NCI-H187 (cell line): ENCODE measurements around the gene LPP.

Experiments used
- DNase-seq, 2 experiments: peaks; one replicate each; lab custom pipeline; 2025; lab: John Stamatoyannopoulos, UW

The LPP gene

DNA sequence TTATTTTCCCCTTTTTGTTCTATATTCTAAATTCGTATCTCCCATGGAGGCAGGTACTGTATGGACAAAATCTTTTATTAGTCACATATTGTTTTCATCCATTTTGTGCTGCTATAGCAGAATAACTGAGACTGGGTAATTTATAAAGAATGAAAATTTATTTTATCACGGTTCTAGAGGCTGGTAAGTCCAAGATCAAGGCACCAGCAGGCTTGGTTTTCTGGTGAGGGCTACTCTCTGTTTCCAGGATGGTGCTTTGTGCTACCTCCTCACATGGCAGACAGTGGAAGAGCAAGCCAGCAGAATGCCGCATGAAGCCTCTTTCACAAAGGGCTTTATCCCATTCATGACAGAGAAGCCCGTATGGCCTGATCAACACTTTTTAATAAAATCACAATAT lies 595.9 kb downstream of the LPP start:
- DNase-seq: no peak

DNA sequence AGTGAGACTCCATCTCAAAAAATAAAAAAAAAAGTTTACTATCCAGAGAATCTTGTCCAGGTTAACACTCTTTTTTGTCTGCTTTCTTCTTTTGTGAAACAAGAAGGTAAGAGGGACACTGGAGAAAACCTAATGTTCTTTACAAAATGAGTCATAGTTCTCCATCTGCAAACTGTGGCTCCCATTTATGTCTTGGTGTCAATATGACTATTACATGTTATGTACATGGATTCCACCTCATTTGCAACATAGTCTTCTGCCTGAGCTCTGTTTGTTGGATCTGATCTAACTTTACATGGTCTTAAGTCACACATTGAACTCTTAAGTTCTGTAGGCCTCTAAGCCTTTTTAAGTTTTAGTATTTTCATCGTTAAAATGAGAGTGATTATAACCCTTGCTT lies 596.7 kb downstream of the LPP start:
- no peak for DNase-seq

DNA sequence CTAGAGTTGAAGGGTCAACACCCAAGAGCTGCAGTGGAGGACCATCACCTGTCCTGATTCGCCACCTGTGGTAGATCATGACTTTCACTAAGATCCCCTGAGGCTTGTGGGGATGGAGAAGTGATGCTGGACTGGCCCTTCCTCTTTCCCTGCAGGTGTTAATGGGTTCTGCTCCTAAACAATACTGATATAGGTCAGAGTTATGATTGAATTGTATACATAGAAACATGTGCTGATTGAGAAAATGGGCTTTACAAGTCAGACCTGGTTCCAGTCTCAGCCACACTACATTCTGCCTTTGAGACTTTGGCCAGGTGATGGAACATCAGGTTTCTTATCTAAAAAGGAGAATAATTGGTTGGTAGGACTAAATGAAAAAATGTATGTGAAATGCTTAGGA lies 598.9 kb downstream of the LPP start:
- no peak for DNase-seq

DNA sequence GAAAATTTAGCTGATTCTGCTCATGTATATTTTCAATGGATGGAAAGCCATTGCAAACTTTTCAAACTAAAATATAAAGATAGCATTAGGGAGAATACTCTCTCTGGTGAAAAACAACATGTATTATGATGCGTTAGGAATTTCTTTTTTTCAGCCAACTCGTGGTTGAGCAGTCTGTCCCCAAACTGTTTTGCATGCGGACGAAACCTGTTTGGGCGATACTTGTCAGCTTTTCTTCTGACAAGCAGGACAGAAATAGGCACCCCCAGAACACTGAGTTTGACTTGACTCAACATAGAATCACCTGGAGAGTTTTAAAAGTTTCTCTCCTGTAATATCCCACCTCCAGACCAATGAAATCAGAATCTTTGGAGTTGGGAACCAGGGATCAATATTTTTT lies 600.3 kb downstream of the LPP start:
- no peak for DNase-seq

DNA sequence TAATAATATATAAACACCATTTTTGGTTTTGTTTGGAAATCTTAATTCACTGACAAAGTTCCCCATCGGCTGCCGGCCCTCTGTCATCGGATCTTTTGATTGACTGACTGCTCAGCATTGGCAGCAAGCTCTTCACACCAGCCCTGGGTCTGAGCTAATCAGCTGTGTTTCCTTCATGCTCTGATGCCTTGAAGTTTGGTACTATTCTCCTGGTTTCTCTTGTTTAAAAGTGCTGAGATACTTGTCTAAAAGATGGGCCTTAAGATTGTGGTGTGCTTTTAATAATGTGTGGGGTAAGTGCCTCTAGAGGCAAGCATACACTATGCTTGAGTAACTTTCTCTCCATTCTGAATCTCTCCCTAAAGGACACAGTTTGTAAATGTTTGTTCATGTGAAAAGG lies 602.3 kb downstream of the LPP start:
- no peak for DNase-seq

DNA sequence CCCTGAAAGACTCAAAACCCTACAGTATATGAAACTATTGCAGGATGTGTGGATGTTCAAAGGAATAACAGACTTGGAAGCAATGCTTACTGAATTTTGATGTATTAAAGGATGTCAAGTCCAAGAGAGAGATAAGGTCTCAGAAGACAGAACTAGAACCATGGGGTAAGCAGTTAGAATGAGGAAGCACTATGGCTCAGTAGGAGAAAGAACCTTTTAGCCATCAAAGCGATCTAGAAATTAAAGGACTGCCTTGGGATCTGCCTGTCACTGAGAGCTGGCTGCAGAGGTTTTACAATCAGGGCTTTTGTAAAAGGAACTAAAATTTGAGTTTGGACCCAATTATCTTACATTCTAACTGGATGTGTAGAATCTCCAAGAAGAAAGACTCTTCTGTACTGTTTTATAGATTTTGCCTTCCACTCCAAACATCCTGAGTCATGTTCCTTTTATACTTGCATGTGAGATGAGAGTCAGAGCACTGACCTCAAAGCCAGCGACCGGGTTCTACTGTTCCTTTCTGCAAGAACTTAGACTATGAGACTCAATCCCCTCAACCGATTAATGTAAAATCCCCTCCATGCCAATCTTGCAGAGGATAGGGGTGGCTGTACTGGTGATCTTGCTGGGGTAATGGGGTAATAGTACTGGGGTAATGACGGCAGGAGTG lies 605.5 kb downstream of the LPP start:
- DNase-seq: no peak

DNA sequence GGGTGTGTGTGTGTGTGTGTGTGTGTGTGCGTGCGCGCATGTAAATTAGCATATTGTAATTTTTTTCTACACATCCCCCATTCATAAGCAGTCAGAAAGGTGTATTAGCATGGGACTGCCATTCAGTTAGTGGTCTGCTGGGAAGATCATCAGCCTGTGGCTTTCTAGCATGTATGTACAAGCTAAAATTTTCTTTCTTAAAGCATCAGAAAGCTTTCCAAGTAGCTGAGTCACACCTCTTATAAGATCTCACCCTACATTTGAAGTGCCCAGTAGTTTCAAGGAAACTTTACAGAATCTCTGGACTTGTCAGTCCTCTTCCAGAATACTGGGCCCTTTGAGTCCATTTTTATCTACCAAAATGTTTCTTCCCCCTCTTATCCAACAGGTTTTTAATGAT lies 606.5 kb downstream of the LPP start:
- DNase-seq: no peak

DNA sequence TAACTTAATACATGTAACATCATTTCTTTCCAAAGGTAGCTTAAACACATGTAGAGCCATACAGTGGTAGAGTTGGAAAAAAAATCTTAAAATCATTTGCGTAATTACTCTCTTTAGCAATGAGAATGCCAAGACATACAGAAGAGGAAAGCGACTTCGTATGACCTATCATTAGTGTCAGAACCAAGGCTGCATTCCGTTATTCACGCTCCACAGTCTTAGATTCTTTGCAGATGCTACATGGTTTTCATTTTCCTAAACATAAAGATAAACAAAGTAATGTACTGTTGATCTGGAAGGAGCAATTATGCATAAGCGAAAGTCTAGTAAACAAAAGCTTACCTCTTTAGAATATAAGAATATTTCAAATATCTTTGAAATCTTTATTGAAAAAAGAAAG lies 607.5 kb downstream of the LPP start:
- no peak for DNase-seq

DNA sequence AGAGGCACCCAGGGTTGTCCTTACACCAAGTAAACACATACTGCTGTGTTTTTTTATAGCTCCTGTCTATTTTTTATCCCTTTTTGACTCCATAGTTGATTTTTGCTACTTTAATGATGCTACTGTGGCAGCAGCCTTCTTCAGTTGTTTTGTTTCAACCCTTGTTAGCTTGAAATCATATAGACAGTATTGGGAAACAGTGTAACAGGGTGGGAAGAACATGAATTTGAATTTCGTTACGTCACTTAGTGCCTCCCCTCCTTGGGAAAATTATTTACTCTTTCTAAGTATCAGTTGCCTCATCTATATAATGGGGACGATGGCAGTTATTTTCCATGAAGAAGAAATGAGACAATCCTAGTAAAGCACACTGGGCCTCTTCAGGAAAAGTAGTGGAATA lies 608.0 kb downstream of the LPP start:
- no peak for DNase-seq

DNA sequence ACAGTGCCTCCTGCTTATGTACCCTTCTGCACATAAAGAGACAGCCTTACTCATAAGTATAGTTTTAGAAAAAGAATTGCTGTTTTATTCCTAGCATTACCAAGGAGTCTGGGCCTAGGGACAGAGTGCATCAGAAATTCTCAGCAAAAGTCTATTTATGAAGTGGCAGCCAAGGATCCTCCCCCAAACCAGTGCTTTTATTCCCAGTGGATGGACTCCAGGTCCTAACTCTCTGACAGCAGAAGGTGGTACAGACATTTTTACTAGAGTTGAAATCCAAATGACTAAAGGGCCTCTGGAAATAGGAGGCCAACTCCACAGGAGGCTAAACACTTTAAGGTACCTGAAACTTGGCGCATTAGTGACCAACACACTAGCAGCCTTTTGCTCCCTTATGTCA lies 610.7 kb downstream of the LPP start:
- DNase-seq: no peak

DNA sequence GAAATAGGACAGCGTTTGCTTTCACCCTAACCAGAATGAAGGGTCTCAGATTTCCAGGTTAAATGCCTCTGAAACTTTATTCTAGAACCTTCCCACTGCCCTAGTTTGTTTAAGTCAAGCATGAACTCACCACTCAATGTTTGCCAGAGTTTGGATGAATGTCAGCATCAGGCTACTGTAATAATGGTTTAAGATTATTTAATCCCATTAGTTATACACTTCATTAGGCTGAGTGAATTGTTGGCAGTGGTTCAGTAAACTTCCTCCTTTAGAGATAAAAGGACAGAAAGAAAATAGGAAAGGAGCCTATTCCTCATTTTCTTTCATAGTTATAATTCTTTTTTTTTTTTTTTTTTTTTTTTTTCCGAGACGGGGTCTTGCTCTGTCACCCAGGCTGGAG lies 615.9 kb downstream of the LPP start:
- DNase-seq: no peak

DNA sequence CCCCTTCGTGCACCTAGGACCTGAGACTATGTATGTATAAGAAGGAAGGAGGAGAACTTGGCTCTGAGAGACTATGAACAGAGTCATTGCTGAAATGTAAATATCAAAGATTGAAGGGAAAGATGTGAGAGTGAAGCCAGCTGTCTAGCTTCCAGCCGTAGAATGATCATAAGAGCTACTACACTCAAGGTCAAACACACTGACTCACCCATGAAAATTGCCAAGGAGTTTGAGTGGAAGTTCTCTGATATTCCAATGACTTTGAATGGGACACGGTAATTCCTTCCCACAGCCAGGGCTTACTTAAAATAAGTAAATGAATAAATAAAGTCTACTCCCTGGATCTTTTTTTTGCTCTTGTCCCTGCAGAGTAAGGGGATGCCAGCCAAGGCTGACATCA lies 618.9 kb downstream of the LPP start:
- no peak for DNase-seq

DNA sequence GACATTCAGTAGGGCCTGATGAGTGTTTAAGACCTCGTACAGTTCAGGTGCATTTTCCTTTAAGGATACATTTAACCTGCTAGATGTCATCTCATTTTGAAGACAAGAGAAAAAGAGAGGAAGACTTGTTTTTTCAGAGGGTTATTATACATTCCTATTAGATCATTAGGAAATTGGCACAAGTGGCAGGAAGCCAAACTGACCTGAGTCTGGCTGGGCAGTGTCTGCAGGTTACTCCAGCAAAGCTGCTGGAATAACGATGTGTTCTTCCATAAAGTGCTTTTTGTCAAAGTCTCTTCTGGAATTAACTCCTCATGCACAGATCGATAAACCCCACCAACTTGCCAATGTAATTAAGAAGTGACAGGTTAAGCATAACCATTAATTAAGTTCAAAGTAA lies 621.5 kb downstream of the LPP start:
- DNase-seq: no peak

DNA sequence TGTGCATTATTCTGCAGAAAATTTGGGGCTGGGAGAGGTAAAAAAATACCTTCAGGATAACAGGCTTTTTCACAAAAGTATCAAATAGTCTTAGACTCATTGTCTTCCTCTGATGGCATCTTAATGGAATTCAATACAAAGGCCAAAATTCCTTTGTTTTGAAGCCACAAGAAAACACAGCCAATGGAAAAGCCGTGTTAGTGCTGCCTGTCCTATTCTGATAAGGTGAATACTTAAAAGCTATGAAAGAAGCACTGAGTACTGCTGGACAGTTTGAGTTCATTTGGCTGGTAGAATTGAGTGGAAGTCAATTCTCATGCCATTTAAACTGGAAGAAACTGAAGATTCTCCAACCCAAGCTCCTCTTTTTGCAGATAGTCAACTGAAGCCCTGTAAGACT lies 622.5 kb downstream of the LPP start:
- DNase-seq: no peak

DNA sequence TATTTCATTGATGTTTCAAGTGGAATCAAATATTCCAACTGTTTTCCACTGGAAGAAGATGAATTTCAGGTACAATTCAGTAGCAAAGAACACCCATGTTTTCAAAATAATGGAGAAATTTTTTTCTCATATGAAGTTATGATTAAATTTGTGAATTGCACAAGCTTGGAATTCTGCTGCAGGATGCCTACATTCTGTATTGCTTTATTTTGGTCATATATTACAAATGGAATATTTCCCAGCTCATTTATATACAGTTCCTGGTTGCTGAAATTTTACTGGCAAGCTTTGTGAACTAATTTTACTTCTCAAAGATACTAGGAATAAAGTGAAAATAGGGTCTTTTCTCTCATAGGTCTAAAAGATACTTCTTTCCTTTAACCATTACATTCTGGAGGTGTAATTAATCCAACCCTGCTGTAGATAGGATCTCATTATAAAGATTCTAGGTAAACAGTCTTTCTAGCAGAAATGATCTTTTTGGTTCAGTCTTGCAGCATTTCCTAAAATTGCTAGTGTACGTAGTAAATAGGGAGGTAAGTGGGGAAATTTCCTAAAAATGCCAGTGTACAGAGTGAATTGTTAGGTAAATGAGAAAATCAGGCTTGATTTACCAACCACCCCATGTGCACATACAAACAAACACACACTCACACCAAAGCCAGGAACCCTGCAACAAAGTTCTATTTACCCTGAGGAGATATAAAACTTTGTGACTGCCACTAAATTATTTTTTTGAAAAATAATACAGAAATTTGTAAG lies 624.3 kb downstream of the LPP start:
- DNase-seq: no peak

DNA sequence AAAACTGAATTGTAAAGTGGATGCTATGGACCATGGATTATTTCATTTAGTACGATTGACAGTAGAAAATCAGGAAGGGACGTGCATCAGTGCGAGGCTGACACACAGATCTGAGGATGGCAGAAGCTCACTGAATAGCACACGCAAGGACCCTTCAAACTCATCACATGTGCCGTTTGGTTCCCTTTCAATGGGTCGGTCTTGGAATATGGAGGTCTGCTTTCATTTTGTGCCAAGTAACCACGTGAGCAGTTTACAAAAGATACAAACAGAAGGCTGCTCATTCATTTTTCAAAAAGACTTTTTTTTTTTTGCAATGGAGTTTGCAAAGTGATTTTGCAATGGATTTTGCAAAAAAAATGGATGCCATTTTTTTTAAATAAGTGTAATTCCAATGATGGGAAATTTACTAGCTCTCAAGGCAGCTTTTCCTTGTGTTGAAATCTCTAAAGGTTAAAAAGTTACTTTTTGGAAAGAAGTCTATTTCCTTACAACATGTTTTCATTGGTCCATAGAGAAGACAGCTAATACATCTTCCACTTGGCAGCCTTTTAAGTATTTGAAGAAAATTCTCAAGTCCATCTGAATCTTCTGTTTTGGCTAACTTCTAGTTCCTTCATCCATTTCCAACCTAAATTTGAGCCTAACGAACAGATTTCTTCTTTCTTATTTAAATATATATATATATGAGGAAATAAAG lies 625.5 kb downstream of the LPP start:
- DNase-seq: no peak

DNA sequence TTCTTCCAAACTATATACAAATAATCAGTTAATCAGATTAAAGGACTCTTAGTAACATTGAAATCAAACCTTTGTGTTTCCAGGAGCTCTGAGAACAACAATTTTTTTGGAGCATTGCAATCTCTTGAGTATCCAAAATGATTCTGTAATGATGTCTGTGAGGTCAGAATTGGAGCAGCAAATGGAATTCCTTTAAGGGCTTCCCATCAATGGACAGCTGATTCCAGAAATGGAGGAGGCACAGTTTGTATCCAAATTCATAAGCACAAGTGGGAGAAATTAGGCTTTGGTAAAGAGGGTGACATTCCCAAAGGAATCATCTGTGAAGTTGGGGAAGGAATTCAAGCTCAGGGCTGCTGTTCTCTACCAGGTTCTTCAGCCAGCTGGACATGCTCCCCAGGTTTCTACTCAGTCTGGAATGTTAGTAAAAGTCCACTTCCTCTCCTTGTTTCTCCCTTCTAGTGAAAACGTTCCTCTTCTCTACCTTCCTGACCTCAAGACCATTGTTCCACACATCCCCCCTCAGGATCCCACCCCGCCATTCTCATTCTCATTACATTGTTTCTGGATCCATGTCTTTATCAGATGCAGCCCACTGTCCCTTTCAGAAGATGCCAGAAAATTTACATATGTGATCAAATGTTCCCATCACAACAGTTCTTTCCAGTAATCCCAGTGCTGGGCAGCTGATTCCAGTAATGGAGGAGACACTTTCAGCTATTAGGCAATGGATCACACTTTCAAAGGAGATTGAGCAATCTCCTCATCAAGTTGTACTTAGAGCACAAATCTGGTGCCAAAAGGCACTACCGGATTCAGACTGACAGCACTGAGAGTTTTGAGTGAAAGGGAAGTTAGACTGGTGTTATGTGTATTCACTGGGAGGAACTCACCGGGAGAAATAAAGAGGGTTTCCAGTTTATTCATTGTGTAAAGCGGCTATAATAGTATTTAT lies 626.5 kb downstream of the LPP start:
- no peak for DNase-seq

DNA sequence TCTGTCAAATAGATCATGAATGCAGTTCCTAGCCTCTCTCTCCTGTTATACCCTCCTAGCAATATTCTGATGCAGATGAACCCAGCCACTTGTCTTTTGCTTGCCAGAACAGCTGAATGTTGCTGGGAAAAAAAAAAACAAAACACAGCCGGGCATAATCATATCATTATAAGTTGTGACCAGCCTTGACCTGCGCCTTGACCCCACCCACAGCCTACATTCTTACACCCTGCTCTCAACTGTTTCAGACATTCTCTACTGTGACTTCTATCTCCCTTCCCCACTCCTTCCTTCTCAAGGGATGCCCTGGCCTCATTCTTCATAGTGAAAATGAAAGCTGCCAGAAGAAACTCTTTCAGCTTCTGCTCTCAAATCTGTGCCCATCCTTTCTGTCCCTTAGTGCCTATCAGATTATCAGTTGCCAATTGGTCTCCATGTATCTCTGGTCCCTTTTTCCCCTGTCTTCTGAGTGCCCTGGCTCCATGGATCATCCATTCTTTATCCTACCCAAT lies 628.7 kb downstream of the LPP start:
- no peak for DNase-seq

DNA sequence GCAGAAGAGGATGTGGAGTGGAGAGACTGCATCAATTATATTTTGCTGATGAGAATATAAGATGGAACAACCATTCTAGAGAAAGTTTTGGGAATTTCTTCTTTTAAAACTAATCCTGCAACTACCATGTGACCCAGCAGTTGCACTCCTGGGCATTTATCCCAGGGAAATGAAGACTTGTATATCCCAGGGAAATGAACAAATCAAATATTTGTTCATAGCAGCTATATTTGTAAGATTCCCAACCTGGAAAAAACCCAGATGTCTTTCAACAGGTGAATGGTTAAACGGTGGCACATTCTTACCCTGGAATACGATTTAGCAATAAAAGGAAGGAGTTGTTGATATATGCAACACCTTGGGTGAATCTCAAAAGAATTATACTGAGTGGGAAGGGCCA lies 632.5 kb downstream of the LPP start:
- DNase-seq: no peak

DNA sequence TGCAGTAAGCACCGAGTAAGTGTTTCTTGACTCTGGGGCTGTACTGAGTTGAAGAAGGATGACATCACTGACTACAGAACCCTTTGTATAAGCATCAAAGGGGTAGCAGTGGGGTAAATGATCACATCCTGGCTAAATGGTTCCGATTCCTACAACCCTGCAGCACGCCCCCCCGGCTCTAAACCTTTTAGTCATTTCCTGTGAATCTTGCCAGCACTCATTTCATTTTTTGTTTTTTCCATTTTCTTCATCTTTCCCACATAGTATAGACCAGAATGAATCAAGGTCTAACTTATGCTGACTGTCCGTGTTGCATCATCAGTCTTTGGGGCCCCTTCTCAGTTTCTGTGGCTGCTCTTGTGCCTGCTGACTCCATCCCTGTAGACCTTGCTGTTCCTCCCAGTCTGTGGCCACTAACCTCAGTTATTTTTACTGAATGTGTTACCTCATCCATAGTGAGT lies 634.7 kb downstream of the LPP start:
- DNase-seq: no peak

DNA sequence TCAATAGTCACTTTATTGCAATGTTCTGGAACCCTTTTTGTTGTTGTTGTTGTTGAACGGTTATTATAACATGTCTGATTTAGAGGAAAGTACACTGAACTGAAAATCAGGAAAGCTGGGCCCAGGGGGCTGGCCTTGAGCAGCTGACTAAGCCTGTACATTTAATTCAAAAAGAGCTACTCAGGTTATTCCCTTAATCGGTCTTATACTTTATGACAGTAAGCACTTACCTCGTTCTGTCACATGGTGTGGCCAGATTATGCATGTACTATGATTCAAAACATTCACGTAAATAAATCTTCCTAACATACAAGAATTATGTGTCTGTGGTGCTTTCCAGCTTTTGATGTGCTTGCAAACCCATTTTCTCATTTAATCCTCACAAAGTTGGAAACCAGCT lies 635.3 kb downstream of the LPP start:
- no peak for DNase-seq

DNA sequence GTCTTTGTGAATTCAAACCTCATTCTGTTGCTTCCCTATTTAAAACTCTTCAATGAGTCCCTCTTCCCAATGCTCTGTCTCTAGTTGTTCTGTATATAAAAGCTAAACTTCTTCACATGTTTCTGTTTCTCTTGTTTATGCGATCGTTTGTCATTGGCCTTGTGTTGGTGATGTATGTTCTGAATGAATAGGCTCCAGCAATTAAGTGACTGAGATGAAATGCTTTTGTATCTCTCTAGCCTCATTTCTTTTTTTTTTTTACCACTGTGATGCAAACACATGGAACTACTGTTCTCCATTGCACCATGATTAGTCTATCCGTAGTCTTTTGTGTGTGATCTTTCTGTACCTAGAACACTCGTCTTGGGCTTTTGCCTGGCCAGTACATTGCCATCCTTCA lies 637.4 kb downstream of the LPP start:
- no peak for DNase-seq
